ENCODE measurements around the gene GPR3. TPM values are rescaled to one million over a fixed set of nuclear protein-coding genes. Genes with fewer than 3 reads are reported as not detected.

GPR3 gene
- total and polyA plus RNA-seq, 2 of the 8 experiments (the other 6 are each of a cell fraction or from before 2014, with no cell fraction given), result 9.9 to 26.5 TPM

- Histone ChIP-seq H2BK120ac (replicated peaks; ENCODE audit: low read depth, low read length) (peak overlapping the region; percentile 57), H3K4ac (replicated peaks; ENCODE audit: insufficient read length, low read depth, low read length) (no peak overlapping the region), H4K91ac (replicated peaks; ENCODE audit: insufficient read length, low read length) (no peak overlapping the region), H3K14ac (ENCODE audit: insufficient read length) (no peak overlapping the region), H2BK20ac (ENCODE audit: low read length) (peak overlapping the region; percentile 56; the same call in 1 of the 2 replicates), H3K4me3 (ENCODE audit: extremely low read depth in 1 of 4, insufficient read depth in 2 of 4, low read depth in 3 of 4, low read length in 4 of 4) (no peak overlapping the region), H3K9me3 (ENCODE audit: insufficient read depth in 2 of 2, low read depth in 1 of 2, low read length in 1 of 2) (no peaks in the 10 kb centered on the region), H3K27me3 (replicated peaks in 1 of 4; ENCODE audit: control insufficient read depth in 3 of 4, extremely low read depth in 1 of 4, insufficient read depth in 3 of 4, low read length in 3 of 4) (no peaks in the 10 kb centered on the region), H3K23me2 (ENCODE audit: low read depth, low read length) (no peaks in the 10 kb centered on the region), H3K79me2 (ENCODE audit: control insufficient read depth in 1 of 2, insufficient read depth in 2 of 2, low read length in 2 of 2) (peaks cover 0 to 50% of the 10 kb centered on the region in 2 experiments; a peak in 2 of 4 replicates), H4K20me1 (replicated peaks in 1 of 2; ENCODE audit: control insufficient read depth in 1 of 2, insufficient read depth in 2 of 2, low read length in 2 of 2) (peaks cover 0 to 2% of the 10 kb centered on the region in 2 experiments), H3K36me3 (ENCODE audit: control insufficient read depth in 2 of 4, insufficient read depth in 4 of 4, low read length in 3 of 4) (peaks cover 0 to 10% (median 3%) of the 10 kb centered on the region in 4 experiments; a peak in 2 of 8 replicates), H2BK15ac (ENCODE audit: low read length) (no peak overlapping the region), H3K23ac (ENCODE audit: insufficient read length) (no peak overlapping the region), H2AFZ (ENCODE audit: low read length) (no peak overlapping the region), H3K79me1 (ENCODE audit: low read depth, low read length) (peaks cover 9% of the 10 kb centered on the region; the same call in 1 of the 2 replicates), H4K8ac (ENCODE audit: extremely low read depth, insufficient read depth, low read length) (no peak overlapping the region), H3K56ac (replicated peaks; ENCODE audit: insufficient read length, low read depth, low read length) (no peak overlapping the region), H4K5ac (ENCODE audit: insufficient read length, low read depth, low read length) (no peak overlapping the region), H3K18ac (ENCODE audit: extremely low read depth, low read length) (no peak overlapping the region), H3K4me2 (ENCODE audit: insufficient read depth in 1 of 2, low read depth in 2 of 2, low read length in 2 of 2) (no peak overlapping the region), H2BK5ac (ENCODE audit: low read depth, low read length) (peak overlapping the region; percentile 82; the same call in 1 of the 2 replicates), H3K4me1 (replicated peaks in 1 of 4; ENCODE audit: control insufficient read depth in 3 of 4, insufficient read depth in 4 of 4, low read length in 3 of 4) (peaks cover 14 to 29% (median 22%) of the 10 kb centered on the region in 4 experiments), H2AK5ac (ENCODE audit: low read depth, low read length) (no peak overlapping the region), H3K9ac (replicated peaks in 1 of 4; ENCODE audit: extremely low read depth in 1 of 4, low read depth in 3 of 4, low read length in 3 of 4) (no peak overlapping the region), H2BK12ac (ENCODE audit: low read depth, low read length) (no peak overlapping the region; the same call in 1 of the 2 replicates), H3K27ac (ENCODE audit: low read depth, low read length) (peak overlapping the region; percentile 25; the same call in 1 of the 2 replicates)
- FAIRE-seq (no peak), DNase-seq (ENCODE audit: low read depth in 1 of 2, low spot score in 2 of 2) (no peak)
- WGBS, 2 experiments (ENCODE audit: extremely low coverage in 1 of 2, insufficient coverage in 1 of 2, insufficient read length in 1 of 2, insufficient replicate concordance in 2 of 2, low coverage in 1 of 2, low lambda C conversion rate in 2 of 2, missing lambda C conversion rate in 1 of 2), result 69% methylated on average over 1 of the region's 1 CpG; no CpG with 5 or more reads in 1 of the 2 experiments
- ChIA-PET CTCF (ENCODE audit: partially characterized antibody) (interaction anchor here (1.1 to 37.8 kb wide), 8 partner anchors 9 to 176 kb away, joined by 3 to 863 read pairs (median 10); partner anchors contain the start of gene WASF2), POLR2A (ENCODE audit: partially characterized antibody) (interaction anchor here (0.7 to 3.7 kb wide), 7 partner anchors 8 to 958 kb away, joined by 3 to 23 read pairs (median 4); partner anchors contain the start of gene WASF2)
- no peak for TF ChIP-seq MAX (IDR thresholded peaks at IDR 0.05)
These were observed 38.6 kb downstream of the GPR3 start for GRCh38 chr1:27430903-27431600.

Measured in H1 (cell line).